ENCODE measurements around the gene B3GNT3.

The B3GNT3 gene

GRCh38 chr19:17836530-17836929 lies 41.6 kb downstream of the B3GNT3 start:
- DNase-seq: no peak

GRCh38 chr19:17837972-17838371 lies 43.0 kb downstream of the B3GNT3 start:
- no peak for DNase-seq

- no peak for DNase-seq
Observed at GRCh38 chr19:17840019-17840418, 45.1 kb downstream of the B3GNT3 start.

GRCh38 chr19:17841371-17841809 lies 46.5 kb downstream of the B3GNT3 start:
- no peak for DNase-seq

- DNase-seq: no peak
Observed at GRCh38 chr19:17841810-17842662, 47.1 kb downstream of the B3GNT3 start.

- DNase-seq: no peak
Observed at GRCh38 chr19:17842663-17843291, 47.8 kb downstream of the B3GNT3 start.

- DNase-seq: no peak
Observed at GRCh38 chr19:17843292-17843827, 48.4 kb downstream of the B3GNT3 start.

GRCh38 chr19:17843908-17844490 lies 49.1 kb downstream of the B3GNT3 start:
- DNase-seq: no peak

- no peak for DNase-seq
Observed at GRCh38 chr19:17846146-17846545, 51.2 kb downstream of the B3GNT3 start.

- peak; percentile 81 for DNase-seq
Observed at GRCh38 chr19:17847538-17848366, 52.8 kb downstream of the B3GNT3 start, which contains the start of gene JAK3. Gene JAK3 (minus strand): TSS chr19:17847982. CDS start chr19:17844417, 3,565 bp downstream.

GRCh38 chr19:17848595-17849292 lies 53.8 kb downstream of the B3GNT3 start:
- no peak for DNase-seq

- DNase-seq: no peak
Observed at GRCh38 chr19:17854061-17854460, 59.1 kb downstream of the B3GNT3 start.

GRCh38 chr19:17855280-17856152 lies 60.6 kb downstream of the B3GNT3 start:
- DNase-seq: peak; percentile 54

- peak; percentile 100 for DNase-seq
Observed at GRCh38 chr19:17859533-17860330, 64.8 kb downstream of the B3GNT3 start, which contains the start of gene RPL18A. Gene RPL18A (plus strand): TSS chr19:17859910. CDS start chr19:17859957, 47 bp downstream.

GRCh38 chr19:17860331-17860992 lies 65.5 kb downstream of the B3GNT3 start:
- DNase-seq: no peak

GRCh38 chr19:17860993-17861360 lies 66.0 kb downstream of the B3GNT3 start:
- DNase-seq: no peak

GRCh38 chr19:17861542-17862402 lies 66.8 kb downstream of the B3GNT3 start:
- DNase-seq: no peak
